Adrenal gland (tissue), 5 donors: ENCODE results near the gene CEPT1.

Experiments used
- CTCF ChIP-seq, 6 experiments: fragments of 450-650 bp in 4 of 6; fragments of 200-600 bp in 2 of 6; sonication (generic) in 1 of 6; IDR thresholded peaks; 1 replicate in 5 of 6; 2 replicates in 1 of 6; pipeline versions ENCODE4 v1.5.1 to v1.8.0; 2016 to 2021; ENCODE audit warnings: antibody characterized with exemption in 6 of 6, mild to moderate bottlenecking in 2 of 6, moderate library complexity in 1 of 6
- POLR2A ChIP-seq, 2 donors: fragments of 450-650 bp; IDR thresholded peaks; one replicate each; pipeline ENCODE4 v1.6.1; 2017; ENCODE audit warnings: antibody characterized with exemption in 2 of 2, mild to moderate bottlenecking in 2 of 2, moderate library complexity in 1 of 2
- donor health status: DM: no; HTN: no; CAD: no.

DNA sequence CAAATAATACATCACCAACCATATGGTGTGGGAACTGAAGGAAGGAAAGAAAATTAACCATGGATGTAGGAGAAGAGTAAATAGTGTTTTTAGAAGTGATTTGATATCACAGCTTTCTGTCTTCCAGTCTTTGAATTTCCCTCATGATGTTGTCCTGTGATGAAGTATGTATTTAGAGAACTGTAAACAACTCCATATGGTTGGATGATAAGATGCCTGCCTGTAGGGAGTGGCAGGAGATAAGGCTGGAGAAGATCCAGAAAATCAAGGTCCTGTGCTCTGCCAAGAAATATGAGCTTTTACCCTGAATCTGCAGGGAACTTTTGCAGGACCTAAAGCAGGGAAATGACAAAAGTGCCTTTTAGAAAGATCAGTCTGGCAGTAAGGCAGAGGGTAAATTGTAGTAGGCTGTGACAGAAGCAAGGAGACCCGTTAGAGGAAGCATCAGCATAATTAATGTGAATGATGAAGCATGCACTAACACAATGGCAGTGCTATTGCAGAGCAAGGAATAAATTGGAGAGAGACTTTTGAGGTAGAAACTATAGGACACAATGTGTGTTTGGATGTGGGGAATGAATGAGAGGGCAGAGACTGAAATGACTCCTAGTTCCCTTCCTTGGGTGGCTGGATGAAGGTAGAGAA, 21.9 kb downstream of the CEPT1 start:
- TF ChIP-seq CTCF (IDR thresholded peaks at IDR 0.05) = no peak
- no peak for TF ChIP-seq POLR2A (IDR thresholded peaks at IDR 0.05)
